ENCODE results near the gene AMPH.

AMPH gene

DNA sequence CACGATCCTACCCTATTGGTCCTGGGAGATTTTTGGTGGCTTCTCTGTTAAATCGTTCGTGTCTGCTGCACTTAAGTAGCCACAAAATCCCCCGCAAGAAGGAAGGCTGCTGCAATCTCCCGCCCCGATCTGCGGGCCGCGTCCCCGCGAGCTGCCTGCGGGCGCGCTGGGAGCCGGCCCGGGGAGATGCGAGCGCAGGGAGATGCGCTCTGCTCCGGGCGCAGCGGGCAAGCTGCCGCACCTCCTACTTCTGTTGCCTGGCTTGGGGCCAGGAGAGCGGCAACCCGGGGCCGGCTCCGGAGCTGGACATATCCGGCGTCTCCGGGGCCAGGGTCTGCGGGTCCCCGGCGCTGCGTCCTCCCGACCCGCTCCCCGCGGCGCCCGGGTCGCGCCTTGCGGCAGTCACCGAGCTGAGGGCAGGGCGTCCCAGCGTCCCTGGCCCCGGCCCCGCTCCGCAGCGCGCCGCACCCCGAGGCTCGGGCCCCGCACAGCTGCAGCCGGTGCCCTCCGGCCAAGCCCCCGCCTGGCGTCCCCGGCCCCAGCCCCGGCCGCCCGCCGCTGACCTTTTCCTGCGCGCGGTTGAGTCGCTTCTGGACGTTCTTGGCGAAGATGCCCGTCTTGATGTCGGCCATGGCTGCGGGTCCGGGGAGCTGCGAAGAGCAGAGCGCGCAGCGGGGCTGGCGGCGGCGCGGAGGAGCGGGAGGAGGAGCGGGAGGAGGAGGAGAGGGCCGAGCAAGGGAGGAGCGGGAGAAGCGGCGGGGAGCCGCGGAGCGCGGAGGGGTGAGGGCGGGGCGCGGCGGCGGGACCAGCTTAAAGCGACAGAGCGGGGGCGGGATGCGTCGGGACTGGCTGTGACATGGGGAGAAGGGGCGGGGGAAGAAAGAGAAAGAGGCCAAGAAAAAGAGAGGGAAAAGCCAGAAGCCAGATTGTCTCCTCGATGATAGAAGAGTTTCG, at the start of gene AMPH:
TSS of gene AMPH (minus strand) at position 654 of the 954 bp plus-strand sequence. CDS start at position 632, 22 bp downstream.
- DNase-seq, result peak; percentile 12

DNA sequence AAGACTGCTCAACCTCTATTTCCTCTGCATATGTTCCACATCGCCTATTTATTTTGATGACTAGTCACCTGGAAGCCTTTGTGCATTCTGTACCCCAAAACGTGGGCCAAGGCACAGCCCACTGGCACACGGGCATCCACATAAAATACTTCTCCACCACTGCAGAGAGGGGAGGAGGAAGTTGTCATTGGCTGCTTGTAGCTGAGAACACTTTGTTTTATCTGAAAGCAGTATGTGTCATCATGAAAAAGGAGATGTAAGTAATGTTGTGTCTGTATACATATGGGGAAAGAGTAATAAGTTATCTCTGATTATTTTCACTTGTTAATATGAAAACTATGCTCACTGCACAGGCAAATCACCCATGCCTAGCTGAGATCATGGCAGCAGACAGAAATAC, 48.2 kb upstream of the AMPH start:
- DNase-seq, result no peak

DNA sequence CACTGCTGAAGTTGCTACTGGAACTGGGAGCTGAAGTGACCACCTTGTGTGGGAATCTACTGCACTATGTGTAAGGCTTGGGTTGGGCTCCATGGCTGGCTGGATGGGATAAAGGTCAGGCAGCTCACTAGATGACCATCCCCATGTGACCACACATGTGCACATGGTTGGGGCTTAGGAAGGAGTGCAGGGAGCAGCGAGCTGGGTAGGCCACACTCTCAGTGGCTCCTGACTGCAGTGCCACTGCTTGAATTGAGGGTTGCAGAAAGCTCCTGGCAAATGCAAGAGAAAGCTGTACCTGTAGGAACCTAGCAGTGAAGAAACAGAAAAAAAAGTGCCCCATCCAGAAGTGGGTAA, 47.5 kb upstream of the AMPH start:
- DNase-seq, result no peak

DNA sequence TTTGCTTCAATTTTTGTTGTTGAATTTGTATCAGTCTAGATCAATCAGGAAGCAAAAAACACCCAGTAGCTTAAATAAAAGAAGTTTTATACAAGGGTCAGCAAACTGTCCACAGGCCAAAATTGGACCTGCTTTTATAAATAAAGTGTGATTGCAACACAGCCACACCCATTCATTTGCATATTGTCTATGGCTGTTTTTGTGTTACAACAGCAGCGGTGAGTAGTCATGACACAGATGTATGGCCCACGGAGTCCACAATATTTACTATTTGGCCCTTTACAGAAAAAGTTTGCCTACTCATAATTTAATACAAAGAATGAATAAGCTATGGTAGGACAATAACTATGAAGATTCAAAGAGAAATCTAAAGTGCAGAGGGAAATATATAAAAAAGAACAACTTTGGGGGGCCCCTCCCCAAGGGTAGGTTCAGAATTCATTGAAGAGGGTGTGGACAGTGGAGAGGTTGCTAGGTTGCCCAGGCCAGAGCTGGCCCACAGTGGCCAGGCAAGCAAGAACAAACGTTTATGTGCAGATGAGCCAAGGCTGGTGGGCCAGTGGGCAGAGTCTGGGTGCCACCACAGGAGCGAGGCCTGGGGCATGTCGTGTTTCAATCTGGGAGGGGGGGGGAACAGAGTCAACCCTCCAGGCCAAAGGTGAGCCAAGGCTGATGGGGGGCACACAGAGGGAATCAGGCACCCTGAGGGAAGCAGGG, 47.0 kb upstream of the AMPH start:
- DNase-seq, result no peak

DNA sequence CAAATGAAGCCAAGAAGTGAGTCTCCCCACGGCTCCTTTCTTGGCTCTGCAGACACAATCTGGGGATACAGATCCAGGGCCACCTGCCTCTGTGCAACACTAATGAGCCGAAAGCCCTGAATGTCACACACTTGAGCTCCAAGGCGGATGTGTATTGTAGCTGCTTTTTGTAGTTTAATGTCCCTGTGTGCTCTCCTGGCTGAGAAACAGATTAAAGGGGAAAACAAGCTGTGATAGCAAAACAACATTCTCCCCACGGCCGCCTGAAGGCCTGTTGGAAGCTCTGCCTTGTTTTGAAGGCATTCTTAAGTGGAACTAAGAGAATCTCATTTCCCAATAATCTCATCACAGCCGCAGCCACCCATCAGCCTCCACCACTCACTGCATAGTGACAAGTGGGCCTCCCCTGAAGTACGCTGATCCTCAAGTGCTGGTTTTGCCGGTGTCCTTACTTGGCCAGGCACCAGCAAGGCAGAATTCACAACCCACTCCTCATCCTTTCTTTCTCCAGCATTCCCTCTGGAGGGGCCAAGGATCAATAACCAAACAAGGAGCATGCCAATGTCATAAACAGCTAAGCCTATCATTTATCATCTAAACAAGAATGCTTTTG, 44.4 kb upstream of the AMPH start:
- DNase-seq, result no peak

DNA sequence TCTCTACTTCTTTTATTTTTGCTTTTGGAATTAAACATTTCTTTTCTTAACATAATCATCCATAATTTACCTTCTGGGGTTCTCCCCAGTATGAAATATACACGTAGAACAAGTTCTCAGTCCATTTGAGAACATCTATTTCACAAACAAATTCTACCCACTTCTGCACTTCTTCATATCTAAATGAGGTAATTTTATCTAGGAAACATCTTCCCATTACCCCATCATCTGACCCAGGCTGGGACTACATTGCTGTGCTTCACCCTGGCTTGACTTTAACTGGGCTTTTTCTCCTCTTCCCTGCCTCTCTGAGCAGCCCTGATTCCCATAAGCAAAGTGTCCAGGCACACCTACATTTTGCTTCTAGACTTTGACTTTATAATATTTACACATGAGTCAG, 43.3 kb upstream of the AMPH start:
- no peak for DNase-seq

DNA sequence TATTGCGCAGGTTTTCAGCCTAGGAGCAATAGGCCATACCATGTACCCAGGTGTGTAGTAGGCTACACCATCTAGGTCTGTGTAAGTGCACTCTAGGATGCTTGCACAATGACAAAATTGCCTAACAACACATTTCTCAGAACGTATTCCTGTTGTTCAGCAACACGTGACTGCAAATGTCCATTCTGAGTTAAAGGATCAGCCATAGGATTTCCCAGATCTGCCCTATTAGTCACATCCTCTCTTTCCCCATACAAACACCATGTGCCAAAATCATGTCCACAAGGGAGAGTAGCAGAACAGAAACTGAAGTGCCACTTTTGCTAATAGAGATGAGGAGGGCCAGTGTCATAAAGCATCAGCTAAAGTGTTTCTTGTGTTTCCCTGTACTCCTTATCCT, 42.6 kb upstream of the AMPH start:
- DNase-seq, result no peak

DNA sequence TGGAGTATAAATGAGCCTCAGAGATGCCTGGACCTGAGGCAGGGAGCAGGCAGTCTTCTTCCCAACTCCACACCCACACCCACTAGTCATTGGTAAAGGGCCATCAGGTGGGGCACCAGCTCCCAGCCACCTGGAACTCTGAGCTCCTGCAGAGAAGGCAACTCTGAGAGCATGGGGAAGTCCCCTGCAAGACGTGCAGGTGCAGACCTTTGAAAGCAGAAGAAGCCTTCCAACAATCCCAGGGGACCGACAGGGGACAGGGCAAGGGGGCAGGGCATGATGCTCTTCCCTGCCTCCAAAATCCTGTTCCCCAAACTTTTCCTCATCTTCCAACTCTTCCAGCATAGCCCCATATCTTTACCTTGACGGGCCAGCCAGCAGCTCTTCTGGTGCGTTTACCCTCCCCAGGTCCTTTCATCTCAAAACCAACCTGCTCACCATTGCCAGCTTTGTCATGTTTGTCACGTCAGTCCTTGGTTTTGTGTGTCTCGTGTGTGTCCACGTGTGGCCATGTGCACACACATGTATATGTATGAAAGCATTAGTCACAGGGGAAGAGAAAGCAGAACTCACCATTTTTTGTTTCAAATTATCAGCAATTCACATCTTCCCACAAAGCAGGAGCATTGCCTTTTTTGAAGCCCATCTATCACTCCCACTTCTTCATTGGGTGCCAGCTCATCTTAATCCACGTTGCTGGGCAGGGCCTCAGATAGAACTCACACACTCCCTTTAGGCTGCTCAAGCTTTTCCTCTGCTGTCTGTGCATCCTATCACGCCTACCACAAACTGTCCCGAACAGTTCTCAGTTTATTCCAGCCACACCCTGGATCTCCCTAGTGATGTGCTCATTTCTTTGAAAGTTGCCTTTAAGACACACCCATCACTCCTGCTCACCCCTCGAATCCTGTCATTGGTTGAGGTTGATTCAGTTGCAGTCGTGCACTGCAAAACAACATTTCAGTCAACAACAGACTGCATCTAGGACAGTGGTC, 41.0 kb upstream of the AMPH start:
- no peak for DNase-seq

DNA sequence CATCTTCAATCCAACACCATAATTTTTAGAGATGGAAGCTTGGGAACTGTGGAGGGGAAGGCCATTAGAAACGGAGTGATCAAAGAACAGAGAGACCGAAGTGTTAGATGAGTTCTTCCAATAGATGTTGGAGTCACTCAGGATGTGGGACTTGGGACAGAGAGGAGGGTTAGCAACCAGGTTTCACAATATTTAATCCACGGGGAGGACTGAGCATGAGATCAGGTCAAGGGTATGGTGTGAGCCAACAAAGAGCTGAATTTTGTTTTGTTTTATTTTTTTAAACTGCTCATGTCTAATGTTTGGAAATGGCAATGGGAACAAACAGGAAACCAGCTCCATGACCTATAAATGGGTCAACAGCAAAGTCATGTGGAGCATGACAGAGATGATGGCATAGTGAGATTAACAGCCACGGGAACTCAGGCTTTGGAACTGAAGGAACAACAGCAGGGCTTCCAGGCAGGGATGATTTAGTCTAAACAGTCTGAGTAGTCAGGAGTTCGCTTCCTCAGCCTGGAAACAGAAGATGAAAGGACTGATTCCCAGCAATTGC, 38.9 kb upstream of the AMPH start:
- no peak for DNase-seq

DNA sequence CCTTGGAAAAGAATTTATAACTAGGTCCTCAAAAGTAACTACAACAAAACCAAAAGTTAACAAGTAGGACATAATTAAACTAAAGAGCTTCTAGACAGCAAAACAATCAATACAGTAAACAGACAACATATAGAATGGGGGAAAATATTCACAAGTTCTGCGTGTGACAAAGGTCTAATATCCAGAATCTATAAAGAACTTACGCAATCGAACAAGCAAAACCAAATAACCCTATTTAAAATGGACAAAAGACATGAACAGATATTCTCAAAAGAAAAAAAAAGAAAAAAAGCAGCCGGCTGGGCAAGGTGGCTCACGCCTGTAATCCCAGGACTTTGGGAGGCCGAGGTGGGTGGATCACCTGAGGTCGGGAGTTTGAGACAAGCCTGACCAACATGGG, 33.8 kb upstream of the AMPH start:
- DNase-seq, result no peak

DNA sequence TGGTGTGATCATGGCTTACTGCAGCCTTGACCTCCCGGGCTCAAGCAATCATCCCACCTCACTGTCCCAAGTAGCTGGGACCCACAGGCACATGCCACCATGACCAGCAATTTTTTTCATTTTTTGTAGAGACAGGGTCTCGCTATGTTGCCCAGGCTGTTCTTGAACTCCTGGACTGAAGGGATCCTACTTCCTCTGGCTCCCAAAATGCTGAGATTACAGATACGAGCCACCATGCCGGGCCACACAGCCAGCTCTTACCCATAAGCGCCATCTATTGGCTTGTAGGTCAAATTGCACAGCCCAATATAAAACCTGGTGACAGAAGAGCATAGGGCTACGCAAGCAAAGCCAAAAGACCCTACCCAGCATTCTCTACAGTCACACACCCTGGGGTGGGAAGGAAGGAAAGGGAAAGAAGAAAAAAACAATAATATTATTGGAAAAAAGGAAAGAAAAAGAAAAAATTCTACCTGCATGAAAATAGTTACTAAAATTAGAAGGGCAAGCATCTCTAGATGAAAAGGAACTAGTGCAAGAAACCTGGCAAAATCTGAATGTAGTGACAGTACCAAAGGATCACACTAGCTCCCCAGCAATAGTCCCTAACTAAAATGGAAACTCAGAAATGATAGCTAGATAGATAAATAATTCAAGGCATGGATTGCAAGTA, 29.4 kb upstream of the AMPH start:
- peak; percentile 65 for DNase-seq

DNA sequence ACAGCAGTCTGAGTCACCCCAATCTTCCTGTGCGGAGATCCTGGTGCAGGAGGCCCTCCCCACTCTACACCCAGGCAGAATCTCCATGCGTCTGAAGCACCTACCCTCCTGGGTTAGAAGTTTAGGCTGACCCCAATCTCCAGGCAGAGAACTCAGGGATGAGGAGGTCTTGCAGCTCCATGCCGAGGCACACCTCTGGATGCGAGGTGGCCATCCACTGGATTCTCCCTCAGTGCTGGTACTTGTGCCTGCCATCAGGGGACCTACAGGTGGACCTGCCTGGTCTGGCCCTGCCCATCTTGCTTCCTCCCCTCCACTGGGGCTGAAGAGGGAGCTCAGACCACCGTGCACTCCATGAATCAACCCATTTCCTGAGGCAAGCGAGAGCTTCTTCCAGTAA, 28.8 kb upstream of the AMPH start:
- no peak for DNase-seq

DNA sequence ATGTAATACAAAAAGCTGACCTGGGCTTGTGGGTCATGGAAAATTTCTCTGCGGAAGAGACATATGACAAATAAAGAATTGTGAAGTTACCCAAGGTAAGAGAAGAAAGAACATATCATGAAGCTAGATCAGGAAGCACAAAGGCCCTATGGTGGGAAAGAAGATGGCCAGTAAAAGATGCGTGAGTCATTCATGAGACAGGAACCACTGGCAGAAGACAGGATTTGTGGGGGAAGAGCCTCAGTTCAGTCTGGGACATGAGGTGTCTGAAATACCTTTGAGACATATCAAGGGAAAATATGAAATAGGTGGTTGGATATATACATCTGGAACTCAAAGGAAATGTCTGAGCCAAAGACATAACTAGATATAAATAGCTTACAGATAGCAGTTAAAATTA, 27.7 kb upstream of the AMPH start:
- DNase-seq, result no peak

DNA sequence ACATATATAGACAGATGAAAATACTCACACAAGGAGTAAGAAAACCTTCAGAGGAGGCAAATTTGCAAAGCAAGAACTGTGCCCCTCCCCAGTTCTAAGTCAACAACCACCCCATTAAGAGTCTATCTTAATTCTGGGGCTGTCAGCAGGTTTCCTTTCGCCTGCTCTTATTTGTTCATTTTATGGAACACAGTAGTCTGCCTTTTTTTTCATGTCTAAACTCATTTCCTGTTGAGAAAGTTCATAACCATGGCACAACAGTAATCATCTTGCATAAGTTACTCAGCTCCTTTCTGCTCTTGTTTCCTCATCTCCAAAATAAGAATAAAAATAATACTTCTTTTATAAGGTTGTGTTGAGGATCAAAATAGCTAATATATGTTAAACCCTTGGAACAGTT, 25.8 kb upstream of the AMPH start:
- DNase-seq, result peak; percentile 39

DNA sequence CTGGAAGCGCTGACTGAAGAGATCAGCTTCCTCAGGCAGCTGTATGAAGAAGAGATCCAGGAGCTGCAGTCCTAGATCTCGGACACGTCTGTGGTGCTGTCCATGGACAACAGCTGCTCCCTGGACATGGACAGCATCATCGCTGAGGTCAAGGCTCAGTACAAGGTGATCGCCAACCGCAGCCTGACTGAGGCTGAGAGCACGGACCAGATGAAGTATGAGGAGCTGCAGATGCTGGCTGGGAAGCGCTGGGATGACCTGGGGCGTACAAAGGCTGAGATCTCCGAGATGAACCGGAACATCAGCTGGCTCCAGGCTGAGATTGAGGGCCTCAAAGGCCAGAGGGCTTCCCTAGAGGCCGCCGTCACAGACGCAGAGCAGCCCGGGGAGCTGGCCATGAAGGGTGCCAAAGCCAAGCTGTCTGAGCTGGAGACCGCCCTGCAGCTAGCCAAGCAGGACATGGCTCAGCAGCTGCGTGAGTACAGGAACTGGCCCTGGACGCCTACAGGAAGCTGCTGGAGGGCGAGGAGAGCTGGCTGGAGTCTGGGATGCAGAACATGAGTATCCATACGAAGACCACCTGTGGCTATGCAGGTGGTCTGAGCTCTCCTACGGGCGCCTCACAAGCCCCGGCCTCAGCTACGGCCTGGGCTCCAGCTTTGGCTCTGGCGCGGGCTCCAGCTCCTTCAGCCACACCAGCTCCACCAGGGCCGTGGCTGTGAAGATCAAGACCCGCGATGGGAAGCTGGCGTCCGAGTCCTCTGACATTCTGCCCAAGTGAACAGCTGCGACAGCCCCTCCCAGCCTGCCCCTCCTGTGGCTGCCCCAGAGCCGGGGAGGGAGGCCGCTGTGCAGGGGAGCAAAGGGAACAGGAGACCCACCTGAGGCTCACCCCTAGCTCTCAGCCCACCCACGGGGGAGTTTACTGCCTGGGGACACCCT, 24.9 kb upstream of the AMPH start:
- no peak for DNase-seq

DNA sequence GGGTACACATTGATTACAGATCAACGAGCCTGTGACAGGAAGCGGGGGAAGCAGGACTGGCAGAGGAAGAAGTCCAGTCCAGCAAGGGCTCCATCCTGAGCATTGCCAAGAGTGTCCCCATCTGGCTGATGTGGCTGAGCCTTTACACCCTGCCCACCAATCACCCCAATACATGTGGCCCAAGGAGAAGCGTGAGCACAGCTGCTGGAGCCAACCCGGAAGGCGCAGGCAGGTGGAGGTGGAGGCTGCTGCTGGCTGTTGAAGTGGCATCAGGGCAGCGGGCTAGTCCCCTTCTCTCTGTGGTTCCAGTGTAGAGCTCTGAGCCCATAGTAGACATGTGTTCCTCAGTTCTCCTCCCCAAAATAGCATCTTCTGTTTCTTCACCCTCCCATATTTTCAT, 6.8 kb upstream of the AMPH start:
- no peak for DNase-seq

DNA sequence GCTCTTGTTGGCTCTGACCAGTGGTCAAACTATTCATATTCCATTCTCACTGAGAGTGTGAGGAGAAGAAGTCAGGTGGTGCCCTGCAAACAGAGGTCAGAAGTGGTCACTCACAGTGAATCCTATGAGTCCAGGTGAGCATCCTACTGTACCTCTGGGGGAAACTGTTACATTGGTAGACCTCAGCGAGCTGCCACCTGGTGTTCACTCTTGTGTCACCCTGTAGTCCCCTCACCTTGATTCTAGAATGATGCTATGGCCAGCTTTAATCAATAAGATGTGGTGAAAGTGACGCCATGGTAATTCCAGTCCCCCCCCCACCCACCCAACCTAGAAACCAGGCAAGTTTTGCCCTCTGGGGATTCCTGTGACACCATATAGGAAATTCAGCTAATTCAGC, 1.2 kb upstream of the AMPH start:
- DNase-seq, result no peak

DNA sequence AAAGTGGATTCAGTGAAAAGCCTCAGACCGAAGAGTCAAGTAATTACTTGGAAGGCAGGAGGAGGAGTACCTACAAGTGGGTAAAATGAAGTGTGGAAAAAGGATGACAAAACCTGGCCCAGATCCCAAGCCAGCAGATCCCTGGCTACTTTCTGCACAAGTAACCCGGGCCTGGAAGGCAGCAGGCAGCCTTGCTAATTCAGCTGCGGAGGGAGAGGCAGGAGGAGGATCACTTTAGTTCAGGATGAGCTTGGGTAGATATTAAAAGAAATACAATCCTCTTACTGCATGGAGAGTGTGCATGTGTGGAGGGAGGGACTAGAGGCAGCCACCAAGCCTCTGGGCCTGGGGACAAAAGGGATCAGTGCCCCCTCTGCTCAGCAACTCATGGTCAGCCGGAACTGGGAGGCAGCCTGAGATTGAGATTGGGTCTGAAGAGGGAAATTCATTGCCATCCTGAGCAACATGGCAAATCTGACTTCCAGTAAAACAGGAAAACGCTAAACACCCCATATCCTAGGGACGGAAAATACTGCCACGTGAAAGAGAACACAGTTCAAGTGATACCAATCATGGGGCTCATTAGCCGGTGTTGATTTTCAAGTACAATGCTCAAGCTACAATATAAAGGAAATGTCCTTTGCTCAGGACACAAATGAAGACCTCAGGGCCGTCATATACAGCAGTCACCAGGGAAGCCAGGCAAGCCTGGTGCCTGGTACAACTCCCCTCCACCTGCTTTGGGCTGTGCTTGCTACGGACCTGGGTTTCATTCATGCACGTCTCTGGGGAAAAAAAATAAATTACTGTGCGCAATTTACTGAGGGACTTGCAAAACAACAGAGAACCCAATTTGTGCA, 1.3 kb downstream of the AMPH start:
- DNase-seq, result no peak

DNA sequence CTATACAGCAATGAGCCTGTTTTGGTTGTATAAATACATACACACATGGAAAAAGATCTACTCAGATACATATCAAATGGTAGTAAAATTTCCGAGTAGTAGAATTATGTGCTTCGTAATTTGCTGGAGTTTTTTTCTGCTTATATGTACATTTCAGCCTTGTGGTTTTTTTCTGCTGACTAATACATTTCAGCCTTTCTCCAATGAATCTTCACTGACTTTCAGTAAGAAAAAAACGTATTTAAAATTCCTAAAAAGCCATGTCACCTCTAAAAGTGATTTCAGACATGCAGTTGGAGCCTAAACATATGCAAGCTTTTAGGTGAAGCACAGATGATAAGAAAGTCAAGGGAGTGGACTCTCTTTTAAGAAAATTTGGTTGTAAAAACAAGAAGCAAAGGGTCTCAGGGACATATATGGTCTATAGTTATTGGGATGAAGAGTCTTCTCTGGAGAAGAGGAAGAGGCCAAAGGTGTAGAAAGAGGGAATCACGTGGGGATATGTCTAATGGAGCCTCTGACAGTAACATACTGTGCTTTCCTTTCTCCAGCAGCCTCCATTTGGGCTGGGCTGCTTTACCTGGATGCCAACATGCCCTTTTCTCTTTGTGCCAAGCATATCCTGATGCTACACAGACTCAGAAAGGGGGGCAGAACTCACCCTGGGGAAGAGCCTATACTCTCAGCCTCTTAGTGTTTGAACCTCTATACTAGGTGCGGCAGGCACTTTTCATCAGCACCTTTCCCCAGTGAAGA, 2.4 kb downstream of the AMPH start:
- DNase-seq, result no peak
